ENCODE measurements around the gene MITF.

Gene MITF

GRCh38 chr3:69720824-69721223 lies 18.4 kb upstream of the MITF start:
- DNase-seq, result no peak
- H3K9me3 ChIP-seq, result no peaks in the 10 kb centered on the region
- TF ChIP-seq CTCF (IDR thresholded peaks at IDR 0.05; ENCODE audit: low read depth, low read length), result no peak
- H3K27me3 ChIP-seq, result no peaks in the 10 kb centered on the region
- no peaks in the 10 kb centered on the region for H3K36me3 ChIP-seq
- H3K4me3 ChIP-seq (ENCODE audit: low read depth, low read length), result no peak overlapping the region
- no peaks in the 10 kb centered on the region for H3K4me1 ChIP-seq

GRCh38 chr3:69723389-69723788 lies 15.9 kb upstream of the MITF start:
- Histone ChIP-seq H3K4me1 (no peaks in the 10 kb centered on the region), H3K36me3 (no peaks in the 10 kb centered on the region), H3K27me3 (no peaks in the 10 kb centered on the region), H3K9me3 (no peaks in the 10 kb centered on the region), H3K4me3 (ENCODE audit: low read depth, low read length) (no peak overlapping the region)
- no peak for DNase-seq
- no peak for TF ChIP-seq CTCF (IDR thresholded peaks at IDR 0.05; ENCODE audit: low read depth, low read length)

GRCh38 chr3:69724722-69725435 lies 14.4 kb upstream of the MITF start:
- Histone ChIP-seq H3K27me3 (no peaks in the 10 kb centered on the region), H3K4me3 (ENCODE audit: low read depth, low read length) (no peak overlapping the region), H3K4me1 (no peaks in the 10 kb centered on the region), H3K36me3 (no peaks in the 10 kb centered on the region), H3K9me3 (no peaks in the 10 kb centered on the region)
- no peak for TF ChIP-seq CTCF (IDR thresholded peaks at IDR 0.05; ENCODE audit: low read depth, low read length)
- DNase-seq, result no peak

GRCh38 chr3:69725994-69726571 lies 13.2 kb upstream of the MITF start:
- Histone ChIP-seq H3K9me3 (no peaks in the 10 kb centered on the region), H3K4me1 (peaks cover 4% of the 10 kb centered on the region), H3K36me3 (no peaks in the 10 kb centered on the region), H3K4me3 (ENCODE audit: low read depth, low read length) (no peak overlapping the region), H3K27me3 (no peaks in the 10 kb centered on the region)
- TF ChIP-seq CTCF (IDR thresholded peaks at IDR 0.05; ENCODE audit: low read depth, low read length), result no peak
- DNase-seq, result no peak

GRCh38 chr3:69729147-69729919 lies 9.9 kb upstream of the MITF start:
- DNase-seq, result no peak

More at GRCh38 chr3:69729147-69729919, 9.9 kb upstream of the MITF start:
- no peaks in the 10 kb centered on the region for H3K9me3 ChIP-seq
- H3K36me3 ChIP-seq, result no peaks in the 10 kb centered on the region
- no peak overlapping the region for H3K4me3 ChIP-seq (ENCODE audit: low read depth, low read length)
- peaks cover 6% of the 10 kb centered on the region for H3K4me1 ChIP-seq
- no peak for TF ChIP-seq CTCF (IDR thresholded peaks at IDR 0.05; ENCODE audit: low read depth, low read length)
- H3K27me3 ChIP-seq, result no peaks in the 10 kb centered on the region

All from BE2C (cell line).